Activated CD4-positive, CD25-positive, alpha-beta regulatory T cell treated with anti-CD3 and anti-CD28 coated beads, Interleukin-2, amount 50 U/mL, for 24 hours (primary cell): ENCODE data around the gene CNNM1.

Experiments used
- ATAC-seq, 2 donors: fragments of 150-1000 bp; cut with Tn5 transposase; one replicate each; pipeline ENCODE4 v1.10.0; 2021; ENCODE audit warnings: mild to moderate bottlenecking in 1 of 2, moderate library complexity in 1 of 2

The CNNM1 gene

GRCh38 chr10:99329304-99329553 is at the start of gene CNNM1:
CNNM1 (plus strand) TSS chr10:99329356; CDS start chr10:99329388, 32 bp downstream.
- ATAC-seq = peak; percentile 38 to 45

DNA sequence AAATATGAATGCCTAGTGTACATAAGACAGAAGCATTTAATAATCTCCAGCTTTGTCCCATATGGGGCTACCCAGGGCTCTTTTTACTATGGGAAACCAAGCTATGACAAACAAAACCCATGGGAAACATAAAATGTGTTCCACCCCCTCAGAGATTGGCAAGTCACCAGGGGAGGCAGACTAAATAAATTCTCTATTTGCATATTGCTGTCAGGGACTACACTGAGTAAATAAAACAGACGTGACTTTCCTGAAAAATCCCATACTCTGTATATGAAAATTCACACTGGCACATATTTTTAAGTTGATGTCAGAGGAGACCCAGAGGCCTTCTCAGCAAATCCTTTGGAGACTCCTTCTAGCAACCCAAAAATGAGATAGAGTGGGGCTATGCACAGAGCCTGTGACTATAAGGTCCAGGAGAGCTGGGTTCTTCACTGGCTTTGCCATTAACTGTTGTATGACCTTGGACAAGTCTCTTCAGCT is 49.5 kb upstream of the CNNM1 start:
- no peak for ATAC-seq

GRCh38 chr10:99280472-99280871 is 48.7 kb upstream of the CNNM1 start:
- ATAC-seq = no peak

- no peak for ATAC-seq
Observed at GRCh38 chr10:99285881-99286280, 43.3 kb upstream of the CNNM1 start.

DNA sequence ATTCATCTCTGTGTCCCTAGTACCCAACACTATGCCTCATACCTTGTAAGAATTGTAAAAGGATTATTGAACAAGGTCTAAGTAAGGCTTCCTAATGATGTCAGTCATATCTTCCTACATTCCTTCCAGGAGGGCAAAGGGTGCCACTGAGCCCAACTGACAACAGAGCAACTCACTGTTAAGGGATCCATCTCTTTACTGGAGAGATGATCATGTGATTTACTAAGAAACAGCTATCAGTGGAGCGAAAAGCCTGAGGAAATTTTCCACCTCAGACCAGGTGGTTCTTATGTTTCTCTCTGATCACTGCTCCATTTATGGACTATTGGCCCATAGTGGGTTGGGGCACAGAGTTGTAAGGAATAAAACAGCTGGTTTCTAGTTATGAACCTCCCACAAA is 38.9 kb upstream of the CNNM1 start:
- no peak for ATAC-seq

GRCh38 chr10:99292159-99292558 is 37.0 kb upstream of the CNNM1 start:
- no peak for ATAC-seq

- ATAC-seq = no peak
Observed at GRCh38 chr10:99296605-99297004, 32.6 kb upstream of the CNNM1 start.

DNA sequence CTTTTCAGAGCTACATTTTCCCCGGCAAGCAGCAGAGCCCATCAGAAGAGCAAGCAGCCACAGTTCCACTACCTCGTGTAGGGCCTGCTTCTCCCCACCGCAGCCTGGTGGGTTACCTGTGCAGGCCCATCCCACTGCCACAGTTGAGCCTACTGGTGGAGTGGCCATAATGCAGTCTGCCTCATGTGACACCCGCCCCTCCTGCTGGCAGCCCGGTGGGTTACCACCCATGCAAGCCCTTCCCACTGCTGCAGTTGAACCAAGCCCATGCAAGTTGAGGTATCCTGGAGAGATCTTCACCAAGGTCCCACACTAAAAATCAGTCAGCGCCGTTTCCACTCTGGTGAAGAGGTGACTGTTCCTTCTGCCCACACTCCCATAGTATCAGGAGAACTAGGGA is 32.1 kb upstream of the CNNM1 start:
- peak in 1 of 2 donors; percentile 13 for ATAC-seq

DNA sequence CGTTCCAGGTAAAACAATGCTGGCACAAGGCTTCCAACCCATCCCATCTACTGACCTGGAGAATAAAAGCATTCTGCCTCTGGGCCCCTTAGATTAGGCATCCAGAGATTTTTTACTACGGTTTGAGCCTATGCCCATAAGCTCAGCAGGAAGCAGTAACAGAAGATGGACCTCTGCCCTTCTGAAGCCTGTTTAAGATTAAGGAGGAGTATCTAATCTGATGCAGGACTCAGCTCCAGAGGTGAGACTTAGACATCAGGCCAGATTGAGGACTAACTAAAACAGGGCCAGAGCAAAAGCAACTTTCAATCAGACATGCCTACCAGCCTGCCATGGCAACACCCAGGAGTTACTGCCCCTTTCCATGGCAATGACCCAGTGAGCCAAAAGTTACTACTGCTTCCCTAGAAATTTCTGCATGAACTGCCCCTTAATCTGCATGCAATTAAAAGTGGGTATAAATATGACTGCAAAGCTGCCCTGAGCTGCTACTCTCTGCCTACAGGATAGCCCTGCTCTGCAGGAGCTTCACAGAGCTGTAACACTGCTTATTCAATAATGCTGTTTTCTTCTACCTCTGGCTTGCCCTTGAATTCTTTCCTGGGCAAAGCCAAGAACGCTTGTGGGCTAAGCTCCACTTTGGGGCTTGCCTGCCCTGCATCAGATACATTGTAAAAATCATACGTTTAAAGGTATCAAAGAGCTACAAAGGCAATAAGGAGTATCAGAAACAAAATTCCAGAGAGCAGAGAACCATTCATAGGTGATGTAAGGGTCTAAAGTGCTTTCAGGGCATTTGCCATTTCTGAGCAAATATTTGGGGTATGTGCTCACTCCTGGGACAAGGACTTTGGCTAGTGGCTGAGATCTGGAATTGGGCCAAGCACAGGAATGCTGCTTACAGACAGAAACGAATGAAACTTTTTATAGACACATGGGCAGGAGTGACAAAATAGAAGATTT is 25.0 kb upstream of the CNNM1 start:
- ATAC-seq = no peak

GRCh38 chr10:99304862-99305229 is 24.3 kb upstream of the CNNM1 start:
- no peak for ATAC-seq

GRCh38 chr10:99312501-99312900 is 16.7 kb upstream of the CNNM1 start:
- ATAC-seq = no peak

GRCh38 chr10:99315853-99316252 is 13.3 kb upstream of the CNNM1 start:
- ATAC-seq = no peak

DNA sequence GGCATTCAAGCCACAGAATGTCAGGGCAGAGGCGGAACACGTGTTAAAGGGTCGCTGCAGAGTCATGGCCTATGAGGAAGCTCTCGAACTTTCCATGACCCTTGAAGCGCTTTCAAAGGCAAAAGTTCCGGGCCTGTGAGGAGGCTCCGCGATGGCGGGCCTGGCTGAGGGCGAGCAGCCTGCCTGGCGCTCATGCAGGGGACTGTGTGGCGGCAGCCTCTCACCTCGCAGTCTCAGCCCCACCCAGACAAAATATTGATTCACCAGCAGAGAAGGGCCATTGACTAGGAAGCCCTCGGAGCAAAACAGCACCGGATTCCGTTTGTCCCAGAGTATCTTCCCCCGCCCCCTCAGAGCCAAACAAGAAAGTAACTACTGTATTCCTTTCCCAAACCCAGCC is 12.8 kb upstream of the CNNM1 start:
- no peak for ATAC-seq

- ATAC-seq = no peak
Observed at GRCh38 chr10:99318048-99318447, 11.1 kb upstream of the CNNM1 start.

DNA sequence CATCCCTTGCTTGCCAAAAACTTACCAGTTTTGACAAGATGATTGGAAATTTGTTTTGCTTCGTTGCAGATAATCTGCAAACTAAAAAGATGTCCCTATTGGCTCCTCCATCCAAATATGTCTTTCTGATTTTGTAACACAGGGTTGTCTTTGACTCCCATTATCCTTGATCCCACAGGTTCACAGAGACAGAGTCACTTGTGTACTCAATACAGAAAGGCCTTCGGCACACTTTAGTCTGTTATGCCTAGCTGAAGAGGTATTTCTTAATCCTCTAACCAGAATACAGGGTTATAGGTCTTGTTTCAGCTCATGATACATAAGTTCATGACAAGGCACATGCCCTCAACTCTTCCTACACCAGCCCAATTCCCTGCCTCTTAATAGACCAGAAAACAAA is 10.7 kb upstream of the CNNM1 start:
- ATAC-seq = no peak

DNA sequence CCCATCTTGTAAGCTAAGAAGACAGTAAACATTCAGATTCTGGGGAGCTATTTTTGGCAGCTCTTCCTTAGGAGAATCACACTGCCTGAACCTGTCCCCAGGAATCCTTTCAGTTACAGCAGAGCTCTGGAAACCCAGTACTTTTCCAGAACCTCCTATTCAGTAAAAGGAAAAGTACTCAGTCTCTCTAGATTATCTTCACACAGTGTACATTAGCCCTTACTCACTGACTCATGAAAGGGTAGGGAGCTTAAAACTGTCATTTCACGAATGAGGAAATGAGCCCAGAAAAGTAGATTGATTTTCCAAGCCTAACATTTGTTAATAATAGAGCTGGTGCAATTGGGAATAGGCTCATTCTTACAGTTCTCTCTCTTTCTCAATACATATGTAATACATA is 3.9 kb upstream of the CNNM1 start:
- ATAC-seq = no peak

DNA sequence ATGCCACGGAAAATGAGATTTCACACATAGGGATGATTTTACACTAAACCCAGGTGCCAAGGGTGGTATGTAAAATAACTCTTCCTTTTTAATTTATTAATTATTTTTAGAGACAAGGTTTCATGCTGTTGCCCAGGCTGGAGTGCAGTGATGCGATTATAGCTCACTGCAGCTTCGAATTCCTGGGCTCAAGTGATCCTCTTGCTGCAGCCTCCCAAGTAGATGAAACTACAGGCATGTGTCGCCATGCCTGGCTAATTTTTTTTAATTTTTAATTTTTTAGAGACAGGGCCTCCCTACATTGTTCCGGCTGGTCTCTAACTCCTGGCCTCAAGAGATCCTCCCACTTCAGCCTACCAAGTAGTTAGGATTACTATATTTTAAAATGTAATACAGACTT is 2.3 kb upstream of the CNNM1 start:
- ATAC-seq = no peak

- ATAC-seq = no peak
Observed at GRCh38 chr10:99328579-99329303, 415 bp upstream of the CNNM1 start.

- ATAC-seq = peak in 1 of 2 donors; percentile 30
Observed at GRCh38 chr10:99329554-99330346, 594 bp downstream of the CNNM1 start.

- no peak for ATAC-seq
Observed at GRCh38 chr10:99330347-99330924, 1.3 kb downstream of the CNNM1 start.

- no peak for ATAC-seq
Observed at GRCh38 chr10:99331207-99331803, 2.1 kb downstream of the CNNM1 start.

DNA sequence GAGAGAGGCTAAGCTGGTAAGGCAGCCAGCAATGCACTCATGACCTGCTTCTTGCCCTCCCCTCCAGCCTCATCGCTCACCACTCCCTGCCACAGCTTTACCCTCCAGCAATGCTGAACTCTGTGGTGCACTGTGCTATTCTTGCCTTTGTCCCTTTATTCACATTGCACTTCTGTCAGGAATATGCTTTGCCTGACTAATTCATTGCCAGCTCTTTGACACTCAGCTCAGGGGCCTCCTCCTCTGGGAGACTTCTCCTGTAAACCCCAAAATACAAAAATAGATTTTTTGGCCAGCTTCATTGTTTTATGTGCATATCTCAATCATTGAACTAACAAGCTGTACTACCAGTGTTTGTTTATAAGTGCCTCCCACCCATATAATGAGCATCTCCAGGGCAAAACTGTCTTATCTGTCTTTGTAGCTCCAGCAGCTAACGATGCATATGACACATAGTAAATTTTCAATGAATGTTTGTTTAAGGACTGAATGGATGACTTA is 8.2 kb downstream of the CNNM1 start:
- no peak for ATAC-seq
